ENCODE measurements around the gene SNCAIP. TPM values are rescaled to one million over a fixed set of nuclear protein-coding genes. Genes with fewer than 3 reads are reported as not detected.
"Not testable (repeated sequence)": the region's sequence is repeated elsewhere in the genome, so short reads cannot be mapped to it uniquely, and the experiment has no call there.

The SNCAIP gene
- total RNA-seq, 4 donors from 2014 or later: 2.4 to 6.5 (median 4.0) TPM

DNA sequence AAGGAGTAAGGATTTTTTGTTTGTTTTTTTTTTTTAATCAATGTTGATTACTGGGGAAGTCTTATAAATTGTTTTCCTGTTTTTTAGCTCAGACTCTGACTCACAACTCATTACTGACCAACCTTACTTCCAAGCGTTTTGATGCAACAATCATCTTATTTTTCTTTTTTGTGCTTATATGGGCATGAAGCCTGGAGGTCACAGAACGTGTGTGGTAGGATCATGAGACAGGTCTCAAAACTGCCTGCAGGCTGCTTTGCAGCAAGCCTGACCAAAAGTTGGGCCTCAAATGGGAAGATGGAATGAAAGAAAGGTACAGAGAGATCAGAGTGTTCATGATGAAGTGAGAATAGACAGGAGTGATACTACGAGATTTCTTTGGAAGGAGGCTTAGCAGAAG, 38.5 kb downstream of the SNCAIP start:
- Histone ChIP-seq H3K4me3 (no peak overlapping the region), H3K4me1 (no peaks in the 10 kb centered on the region), H3K36me3 (no peaks in the 10 kb centered on the region), H3K27ac (no peak overlapping the region), H3K27me3 (no peaks in the 10 kb centered on the region), H3K9me3 (no peaks in the 10 kb centered on the region)
- no peak for DNase-seq (ENCODE audit: low spot score in 2 of 2)
- WGBS: 65% methylated on average over 3 of the region's 3 CpGs
- TF ChIP-seq POLR2A (IDR thresholded peaks at IDR 0.05): no peak
- TF ChIP-seq EP300 (IDR thresholded peaks at IDR 0.05): no peak
- no peak for TF ChIP-seq POLR2AphosphoS5 (IDR thresholded peaks at IDR 0.05)
- TF ChIP-seq CTCF (IDR thresholded peaks at IDR 0.05): no peak

DNA sequence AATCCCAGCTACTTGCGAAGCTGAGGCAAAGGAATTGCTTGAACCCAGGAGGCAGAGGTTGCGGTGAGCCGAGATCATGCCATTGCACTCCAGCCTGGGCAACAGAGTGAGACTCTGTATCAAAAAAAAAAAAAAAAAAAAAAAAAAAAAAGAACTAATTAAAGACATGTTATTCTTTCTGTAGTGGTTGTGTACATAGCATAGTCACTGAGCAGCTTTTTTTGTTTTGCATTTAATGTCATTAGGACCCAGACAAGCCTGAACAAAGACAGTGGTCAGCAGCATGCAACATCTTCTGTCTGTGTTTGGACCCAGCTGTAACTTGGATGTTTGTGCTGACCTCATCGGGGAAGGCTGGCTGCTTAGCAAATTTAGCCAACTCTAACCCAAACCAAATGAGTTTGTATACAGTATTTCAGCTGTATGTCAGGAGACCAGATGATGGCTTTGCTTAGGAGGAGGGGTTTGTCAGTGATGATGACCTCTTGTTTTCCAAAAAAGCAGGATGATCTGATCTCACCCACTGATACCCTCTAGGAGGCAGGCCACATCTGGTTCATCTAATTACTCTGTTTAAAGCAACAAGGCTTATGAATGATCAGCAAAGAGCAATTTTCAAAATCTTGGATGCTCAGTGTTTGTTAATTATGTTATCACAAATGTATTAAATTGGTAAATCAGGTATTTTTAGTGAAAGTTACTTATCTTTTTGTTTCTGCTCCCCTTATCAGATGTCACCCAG, 39.5 kb downstream of the SNCAIP start:
- TF ChIP-seq CTCF (IDR thresholded peaks at IDR 0.05): no peak
- TF ChIP-seq POLR2A (IDR thresholded peaks at IDR 0.05): no peak
- no peak for TF ChIP-seq POLR2AphosphoS5 (IDR thresholded peaks at IDR 0.05)
- no peak for TF ChIP-seq EP300 (IDR thresholded peaks at IDR 0.05)
- WGBS: 92% methylated on average over 4 of the region's 4 CpGs

DNA sequence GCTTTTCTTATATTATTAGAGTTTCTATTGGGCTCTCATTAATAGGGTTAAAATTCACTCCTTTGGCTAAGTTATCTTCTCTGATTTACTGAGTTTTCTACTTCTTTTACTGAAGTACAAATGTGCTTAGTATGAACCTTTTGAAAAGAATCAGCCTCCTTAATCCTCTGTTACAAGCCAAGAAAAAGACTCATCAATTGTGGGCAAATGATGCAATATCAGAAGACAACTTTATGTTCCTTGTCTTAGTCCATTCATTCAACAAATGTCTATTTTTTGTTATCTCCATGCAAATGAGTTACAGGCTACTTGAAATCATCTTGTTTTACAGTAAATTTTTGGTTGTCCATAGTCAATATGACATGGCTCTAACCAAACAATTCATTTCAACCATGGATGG, 40.3 kb downstream of the SNCAIP start:
- Histone ChIP-seq H3K4me3 (no peak overlapping the region), H3K4me1 (no peaks in the 10 kb centered on the region), H3K27me3 (no peaks in the 10 kb centered on the region), H3K9me3 (no peaks in the 10 kb centered on the region), H3K27ac (no peak overlapping the region), H3K36me3 (no peaks in the 10 kb centered on the region)
- TF ChIP-seq EP300 (IDR thresholded peaks at IDR 0.05) (no peak), CTCF (IDR thresholded peaks at IDR 0.05) (no peak), POLR2AphosphoS5 (IDR thresholded peaks at IDR 0.05) (no peak), POLR2A (IDR thresholded peaks at IDR 0.05) (no peak)
- DNase-seq (ENCODE audit: low spot score in 2 of 2): no peak

More for the DNA sequence above, 39.5 kb downstream of the SNCAIP start:
- Histone ChIP-seq H3K27ac (no peak overlapping the region), H3K9me3 (no peaks in the 10 kb centered on the region), H3K4me3 (no peak overlapping the region), H3K36me3 (no peaks in the 10 kb centered on the region), H3K27me3 (no peaks in the 10 kb centered on the region), H3K4me1 (no peaks in the 10 kb centered on the region)
- no peak for DNase-seq (ENCODE audit: low spot score in 2 of 2)

DNA sequence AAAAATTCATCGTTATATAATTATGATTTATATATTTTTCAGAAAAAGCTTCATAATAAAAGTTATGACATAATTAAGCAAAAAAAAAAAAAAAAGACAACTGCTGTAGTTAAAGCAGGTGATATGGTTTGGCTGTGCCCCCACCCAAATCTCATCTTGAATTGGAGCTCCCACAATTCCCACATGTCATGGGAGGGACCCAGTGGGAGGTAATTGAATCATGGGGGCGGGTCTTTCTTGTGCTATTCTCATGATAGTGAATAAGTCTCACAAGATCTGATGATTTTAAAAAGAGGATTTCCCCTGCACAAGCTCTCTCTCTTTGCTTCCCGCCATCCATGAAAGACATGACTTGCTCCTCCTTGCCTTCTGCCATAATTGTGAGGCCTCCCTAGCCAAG, 41.3 kb downstream of the SNCAIP start:
- H3K4me1 ChIP-seq; H3K27me3 ChIP-seq; DNase-seq (ENCODE audit: low spot score in 2 of 2); H3K4me3 ChIP-seq; H3K9me3 ChIP-seq; H3K36me3 ChIP-seq; H3K27ac ChIP-seq: not testable (repeated sequence)
- 87% methylated on average over 3 of the region's 3 CpGs for WGBS

DNA sequence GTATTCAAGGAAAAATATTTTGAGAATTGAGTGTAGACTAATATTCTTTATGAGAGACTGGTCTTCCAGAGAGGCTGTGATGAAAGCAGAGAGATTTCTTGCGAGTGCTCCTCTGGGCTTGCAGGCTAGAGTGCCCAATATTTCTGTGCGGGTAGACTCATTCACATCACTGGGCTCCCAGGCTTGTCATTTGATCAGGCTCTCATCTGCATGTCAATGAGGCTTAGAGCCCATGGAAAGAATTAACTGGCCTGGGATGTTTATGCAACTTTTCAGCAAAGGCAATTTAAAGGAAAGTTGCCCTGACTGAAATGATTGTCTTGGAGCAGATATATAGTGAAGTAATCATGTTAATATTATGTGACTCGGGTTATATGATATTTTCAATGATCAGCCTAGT, 42.3 kb downstream of the SNCAIP start:
- no peaks in the 10 kb centered on the region for H3K9me3 ChIP-seq
- H3K36me3 ChIP-seq: no peaks in the 10 kb centered on the region
- no peak overlapping the region for H3K4me3 ChIP-seq
- H3K27me3 ChIP-seq: no peaks in the 10 kb centered on the region
- no peak for TF ChIP-seq EP300 (IDR thresholded peaks at IDR 0.05)
- no peak for TF ChIP-seq CTCF (IDR thresholded peaks at IDR 0.05)
- no peak for TF ChIP-seq POLR2A (IDR thresholded peaks at IDR 0.05)
- no peak for TF ChIP-seq POLR2AphosphoS5 (IDR thresholded peaks at IDR 0.05)
- WGBS: 87% methylated on average over 3 of the region's 3 CpGs
- DNase-seq (ENCODE audit: low spot score in 2 of 2): no peak
- H3K27ac ChIP-seq: no peak overlapping the region
- peaks cover 2% of the 10 kb centered on the region for H3K4me1 ChIP-seq

DNA sequence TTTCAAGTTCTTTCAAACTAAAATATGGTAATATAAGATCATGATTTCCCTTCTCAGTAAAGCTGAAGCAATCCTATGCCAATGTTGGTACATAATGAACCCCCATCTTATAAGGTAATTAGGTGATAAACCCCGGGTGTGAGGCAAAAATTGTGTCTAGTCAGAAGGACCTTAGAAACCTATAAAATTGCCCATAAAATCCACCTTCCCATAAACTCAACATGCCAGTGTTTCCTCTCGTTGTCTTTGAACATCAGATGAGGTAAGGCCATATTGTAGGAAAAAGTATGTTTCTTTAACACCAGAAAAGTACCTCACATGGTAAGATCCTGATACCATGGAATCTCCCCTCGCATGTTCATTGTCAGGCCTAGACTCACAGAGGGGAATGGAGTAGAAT, 43.3 kb downstream of the SNCAIP start:
- Histone ChIP-seq H3K27me3 (no peaks in the 10 kb centered on the region), H3K4me3 (no peak overlapping the region), H3K36me3 (no peaks in the 10 kb centered on the region), H3K27ac (no peak overlapping the region), H3K4me1 (peaks cover 2% of the 10 kb centered on the region), H3K9me3 (no peaks in the 10 kb centered on the region)
- no peak for TF ChIP-seq POLR2AphosphoS5 (IDR thresholded peaks at IDR 0.05)
- TF ChIP-seq EP300 (IDR thresholded peaks at IDR 0.05): no peak
- no peak for TF ChIP-seq POLR2A (IDR thresholded peaks at IDR 0.05)
- TF ChIP-seq CTCF (IDR thresholded peaks at IDR 0.05): no peak
- WGBS: 87% methylated on average over 3 of the region's 3 CpGs
- no peak for DNase-seq (ENCODE audit: low spot score in 2 of 2)

All from suprapubic skin (tissue), 4 donors.